ENCODE measurements around the gene AKAP6.

GRCh38 chr14:32601069-32601468 lies 272.0 kb downstream of the AKAP6 start:
- no peak for TF ChIP-seq POLR2A (IDR thresholded peaks at IDR 0.05; ENCODE audit: low read depth, low read length)
- TF ChIP-seq POLR2AphosphoS5 (IDR thresholded peaks at IDR 0.05; ENCODE audit: low read depth, low read length), result no peak
- no peak for TF ChIP-seq TAF1 (IDR thresholded peaks at IDR 0.05; ENCODE audit: borderline replicate concordance, low read depth, low read length)
